Mucosa of stomach (tissue), 1 donor: ENCODE data around the gene MYO15B.

ENCODE experiments used
- H3K27me3 ChIP-seq: one replicate; pipeline ENCODE4 v1.7.0; 2013; ENCODE audit warnings: mild to moderate bottlenecking, low read length; ENCODE audit not compliant: control insufficient read depth, insufficient read depth
- H3K36me3 ChIP-seq: one replicate; pipeline ENCODE4 v1.7.0; 2013; ENCODE audit warnings: low read length; ENCODE audit not compliant: control insufficient read depth, insufficient read depth
- H3K4me1 ChIP-seq: one replicate; pipeline ENCODE4 v1.7.0; 2013; ENCODE audit warnings: mild to moderate bottlenecking, low read length; ENCODE audit not compliant: control insufficient read depth, insufficient read depth
- H3K4me3 ChIP-seq: one replicate; pipeline ENCODE4 v1.7.0; 2013; ENCODE audit warnings: low read length
- H3K9ac ChIP-seq: one replicate; pipeline ENCODE4 v1.7.0; 2013; ENCODE audit warnings: mild to moderate bottlenecking, low read length, moderate library complexity
- H3K9me3 ChIP-seq: one replicate; pipeline ENCODE4 v1.7.0; 2013; ENCODE audit warnings: mild to moderate bottlenecking, low read length, moderate library complexity; ENCODE audit not compliant: control insufficient read depth
- donor health status: Pancreatic carcinoma.

MYO15B gene

DNA sequence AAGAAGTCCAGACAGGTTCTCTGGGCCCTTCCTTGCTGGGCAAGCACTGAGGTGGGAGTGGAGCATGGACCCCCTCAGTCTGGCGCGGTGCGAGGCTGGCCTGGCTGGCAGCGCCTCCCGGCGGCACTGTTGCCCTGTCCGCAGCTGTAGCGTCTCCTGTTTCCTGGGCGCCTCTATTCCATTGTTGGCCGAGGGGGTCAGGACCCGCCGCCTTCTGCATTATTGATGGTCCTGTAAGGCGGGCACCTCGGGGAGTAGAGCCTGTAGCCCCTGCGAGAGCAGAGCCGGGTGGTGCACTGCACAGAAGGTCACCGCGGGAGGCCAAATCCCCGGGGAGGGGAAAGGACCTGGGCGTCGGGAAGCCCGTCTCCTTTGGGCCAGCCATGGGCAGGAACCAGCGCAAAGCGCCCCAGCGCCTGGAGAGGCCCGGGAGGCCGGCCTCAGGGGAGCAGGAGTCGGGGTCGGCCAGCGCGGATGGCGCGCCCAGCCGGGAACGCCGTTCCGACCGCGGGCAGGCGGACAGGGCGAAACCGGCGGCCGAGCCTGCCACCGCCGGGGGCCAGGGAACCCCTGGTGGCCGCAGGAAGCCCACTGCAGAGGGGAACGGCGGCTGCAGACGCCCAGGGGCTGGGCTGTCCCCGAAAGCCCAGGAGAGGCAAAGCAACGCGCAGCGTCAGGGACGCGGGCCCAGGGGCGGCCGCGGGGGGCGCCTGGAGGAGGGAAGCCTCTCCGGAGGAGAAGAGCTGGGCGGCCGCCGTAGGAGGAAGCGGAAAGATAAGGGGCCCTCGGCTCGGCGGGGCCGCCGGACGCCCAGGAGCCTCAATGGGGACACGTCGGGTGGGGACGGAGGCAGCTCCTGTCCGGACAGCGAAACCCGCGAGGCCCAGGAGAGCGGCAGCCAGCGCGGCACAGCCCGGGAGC lies at the start of gene MYO15B:
Gene MYO15B, plus strand, starts transcription at position 126 of the 921 bp plus-strand sequence. Its CDS starts 258 bp downstream, at position 384.
- peaks cover 26% of the 10 kb centered on the region for H3K4me1 ChIP-seq
- H3K27me3 ChIP-seq: peaks cover 6% of the 10 kb centered on the region
- H3K4me3 ChIP-seq: peak within 1 kb of the TSS; percentile 31
- H3K9ac ChIP-seq: peak within 1 kb of the TSS; percentile 68
- no peaks in the 10 kb centered on the region for H3K9me3 ChIP-seq
- H3K36me3 ChIP-seq: no peaks in the 10 kb centered on the region

DNA sequence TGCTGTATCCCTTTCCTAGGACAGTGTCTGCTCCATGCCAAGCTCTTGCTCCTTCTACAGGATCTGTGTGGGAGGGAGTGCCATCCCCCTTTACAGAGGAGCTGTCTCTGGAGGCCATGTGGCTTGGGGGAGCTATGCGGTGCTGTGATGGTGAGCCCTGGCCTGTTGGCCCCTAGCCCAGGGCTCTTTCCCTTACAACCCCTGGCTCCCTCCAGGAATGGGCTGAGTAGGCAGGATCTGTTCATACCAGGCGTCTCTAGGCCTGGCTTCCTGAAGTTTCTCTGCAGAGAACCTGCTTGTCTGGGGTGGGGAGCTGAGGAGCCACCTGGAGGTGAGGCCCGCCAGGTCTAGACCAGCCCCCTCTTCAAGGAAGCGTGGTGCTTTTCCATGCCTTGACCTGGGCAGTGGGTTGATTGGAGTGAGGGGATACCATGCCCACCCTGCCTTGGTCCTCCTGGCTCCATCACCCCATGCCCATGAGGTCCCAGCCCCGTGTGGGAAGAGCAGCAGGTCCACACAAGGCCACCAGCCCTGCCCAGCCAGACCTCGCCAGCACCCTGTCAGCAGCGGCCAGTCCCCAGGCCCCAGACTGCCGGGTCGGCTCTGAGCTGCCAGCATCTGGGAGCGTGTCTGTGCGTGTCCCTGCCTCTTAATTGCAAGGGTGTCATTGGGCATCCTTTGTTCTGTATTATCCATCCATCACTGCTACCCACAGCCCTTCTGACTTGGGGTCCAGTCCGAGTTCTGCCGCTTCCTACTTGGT lies 47.5 kb upstream of the MYO15B start:
- no peaks in the 10 kb centered on the region for H3K9me3 ChIP-seq
- H3K36me3 ChIP-seq: no peaks in the 10 kb centered on the region
- H3K4me3 ChIP-seq: no peak overlapping the region
- H3K27me3 ChIP-seq: no peaks in the 10 kb centered on the region
- peaks cover 89% of the 10 kb centered on the region for H3K4me1 ChIP-seq
- peak overlapping the region; percentile 2 for H3K9ac ChIP-seq

DNA sequence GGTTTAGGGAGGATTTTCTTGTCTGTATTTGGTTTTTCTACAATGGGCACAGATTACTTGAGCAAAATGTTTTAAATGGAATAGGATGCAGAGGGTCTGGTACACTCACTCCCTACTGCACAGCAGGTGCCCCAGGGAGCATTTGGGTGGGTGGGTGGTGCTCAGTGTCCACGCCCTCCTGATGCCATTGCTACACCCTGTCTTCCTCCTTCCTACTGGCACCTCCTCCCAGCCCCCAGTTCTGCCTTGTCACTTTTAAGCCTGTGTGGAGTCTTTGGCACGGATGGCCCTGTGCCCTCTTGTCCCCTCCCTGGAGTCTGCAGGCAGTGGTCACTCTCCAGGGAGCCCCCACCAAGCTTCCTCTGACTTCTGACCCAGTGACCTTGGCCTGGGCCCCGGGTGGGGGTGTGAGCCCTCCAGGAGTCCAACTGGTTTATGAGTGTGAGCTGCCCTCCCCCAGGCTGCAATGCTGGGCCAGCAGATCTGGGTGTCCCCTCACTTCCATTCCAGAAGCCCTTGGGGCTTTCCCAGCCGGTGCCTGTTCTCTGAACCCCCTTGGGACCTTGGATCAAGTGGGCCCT lies 46.6 kb upstream of the MYO15B start:
- H3K4me1 ChIP-seq: peaks cover 89% of the 10 kb centered on the region
- H3K9ac ChIP-seq: peak overlapping the region; percentile 32
- no peaks in the 10 kb centered on the region for H3K27me3 ChIP-seq
- no peaks in the 10 kb centered on the region for H3K9me3 ChIP-seq
- no peak overlapping the region for H3K4me3 ChIP-seq
- H3K36me3 ChIP-seq: no peaks in the 10 kb centered on the region

DNA sequence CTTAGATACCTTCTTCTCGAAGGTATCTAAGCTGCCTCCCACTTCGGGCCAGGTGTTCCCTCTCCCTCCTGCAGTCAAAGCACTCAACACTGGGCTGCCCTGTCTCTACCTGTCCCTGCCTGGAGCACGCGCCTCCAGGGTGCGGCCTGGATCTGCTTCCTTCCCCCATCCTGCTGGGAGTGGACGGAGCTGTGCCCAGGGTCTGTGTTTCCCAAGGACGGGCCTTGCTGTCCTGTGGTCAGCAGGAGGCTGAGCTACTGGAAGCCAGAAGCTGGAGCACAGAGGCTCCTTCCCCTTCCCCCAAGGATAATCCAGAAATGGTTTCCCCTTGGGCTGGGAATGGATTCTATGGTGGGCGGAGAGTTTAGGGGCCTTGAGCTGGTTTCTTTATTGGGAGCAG lies 45.4 kb upstream of the MYO15B start:
- H3K9me3 ChIP-seq: no peaks in the 10 kb centered on the region
- no peak overlapping the region for H3K4me3 ChIP-seq
- peaks cover 6% of the 10 kb centered on the region for H3K36me3 ChIP-seq
- H3K9ac ChIP-seq: peak overlapping the region; percentile 41
- H3K4me1 ChIP-seq: peaks cover 86% of the 10 kb centered on the region
- H3K27me3 ChIP-seq: no peaks in the 10 kb centered on the region

DNA sequence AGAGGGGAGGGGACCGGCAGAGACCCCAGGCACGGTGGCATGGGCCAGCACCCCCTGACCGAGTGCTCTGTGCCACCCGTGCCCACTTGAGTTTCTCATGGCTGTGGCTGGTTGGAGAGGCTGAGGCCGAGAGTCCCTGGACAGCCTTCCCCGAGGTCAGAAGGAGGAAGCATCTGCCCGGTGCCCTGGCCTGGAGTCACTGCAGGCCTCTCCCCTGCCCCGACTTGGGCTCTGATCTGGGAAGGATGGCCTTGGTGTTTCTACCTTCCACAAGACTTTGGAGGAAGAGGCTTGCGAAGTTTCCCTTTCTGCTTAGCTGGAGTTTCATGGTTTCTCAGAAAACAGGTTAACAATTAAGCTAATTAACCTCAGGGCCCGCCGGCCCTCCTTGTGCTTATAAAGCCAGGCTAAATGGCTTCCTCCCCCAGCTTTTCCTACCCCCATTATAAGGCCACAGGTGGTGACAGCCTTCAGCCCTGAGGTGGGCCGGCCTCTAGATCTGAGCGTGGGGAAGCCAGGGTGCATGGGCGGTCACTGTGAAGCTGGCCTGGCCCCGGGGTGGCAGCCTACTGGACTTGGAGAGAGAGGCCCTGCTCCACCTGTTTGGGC lies 44.8 kb upstream of the MYO15B start:
- Histone ChIP-seq H3K27me3 (no peaks in the 10 kb centered on the region), H3K9ac (peak overlapping the region; percentile 41), H3K4me1 (peaks cover 87% of the 10 kb centered on the region), H3K4me3 (no peak overlapping the region), H3K9me3 (no peaks in the 10 kb centered on the region), H3K36me3 (peaks cover 7% of the 10 kb centered on the region)

DNA sequence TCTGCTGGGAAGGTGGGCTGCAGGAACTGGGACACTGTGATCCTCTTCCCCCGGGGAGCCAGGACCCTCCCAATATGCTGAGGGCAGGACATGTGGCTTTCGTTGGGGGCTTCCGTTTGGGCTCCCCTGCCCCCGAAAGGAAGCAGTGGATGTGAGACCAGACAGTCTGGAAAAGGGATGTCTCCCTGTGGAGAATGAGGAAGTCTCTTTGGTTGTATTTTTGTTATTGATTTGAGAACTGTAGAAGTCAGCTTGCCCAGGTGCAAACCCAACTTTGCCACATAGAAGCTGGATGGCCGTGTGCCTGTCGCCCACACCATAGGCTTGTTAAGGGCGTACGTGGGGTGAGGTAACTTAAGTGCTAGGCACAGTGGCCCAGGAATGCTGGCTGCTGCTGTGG lies 43.4 kb upstream of the MYO15B start:
- no peak overlapping the region for H3K9ac ChIP-seq
- H3K4me3 ChIP-seq: no peak overlapping the region
- no peaks in the 10 kb centered on the region for H3K9me3 ChIP-seq
- peaks cover 7% of the 10 kb centered on the region for H3K36me3 ChIP-seq
- H3K4me1 ChIP-seq: peaks cover 92% of the 10 kb centered on the region
- H3K27me3 ChIP-seq: no peaks in the 10 kb centered on the region

DNA sequence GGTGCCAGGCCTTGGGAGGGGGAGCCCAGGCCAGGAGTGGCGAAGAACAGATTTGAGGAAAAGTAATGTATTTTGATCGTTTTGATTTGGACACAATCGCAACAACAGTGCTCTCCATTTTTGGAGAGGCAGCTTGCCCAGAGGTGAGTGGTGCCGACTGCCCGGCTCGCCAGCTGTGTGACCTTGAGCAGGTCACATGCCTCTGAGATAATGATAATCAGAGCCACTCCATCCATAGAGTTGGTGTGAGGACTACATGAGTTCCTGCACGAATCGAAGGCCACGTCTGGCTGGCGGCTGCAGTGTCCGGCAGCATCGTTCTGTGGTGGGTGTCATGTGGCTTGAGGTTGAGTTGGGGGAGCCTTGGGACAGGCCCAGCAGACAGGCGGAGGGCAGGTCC lies 41.4 kb upstream of the MYO15B start:
- H3K9ac ChIP-seq: no peak overlapping the region
- H3K36me3 ChIP-seq: peaks cover 7% of the 10 kb centered on the region
- no peak overlapping the region for H3K4me3 ChIP-seq
- no peaks in the 10 kb centered on the region for H3K9me3 ChIP-seq
- H3K27me3 ChIP-seq: no peaks in the 10 kb centered on the region
- peaks cover 92% of the 10 kb centered on the region for H3K4me1 ChIP-seq

DNA sequence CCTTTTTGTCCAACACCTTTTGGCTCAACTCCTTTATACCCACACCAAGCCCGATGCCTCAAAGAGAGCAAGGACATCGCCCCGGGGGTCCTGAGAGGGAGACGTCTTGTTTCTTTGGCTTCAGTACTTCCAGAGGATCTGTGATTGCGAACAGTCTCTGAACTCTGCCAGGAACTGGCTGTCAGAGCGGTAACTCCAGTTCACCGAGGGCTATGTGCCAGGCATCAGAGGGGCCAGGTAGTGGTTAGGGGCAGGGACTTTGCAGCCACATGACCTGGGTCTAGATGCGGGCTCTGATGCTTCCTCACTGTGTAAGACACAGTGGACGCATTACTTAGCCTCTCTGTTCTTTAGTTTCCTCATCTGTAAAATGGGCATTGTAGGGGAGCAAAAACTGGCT lies 40.5 kb upstream of the MYO15B start:
- H3K9me3 ChIP-seq: no peaks in the 10 kb centered on the region
- H3K27me3 ChIP-seq: no peaks in the 10 kb centered on the region
- no peak overlapping the region for H3K4me3 ChIP-seq
- no peak overlapping the region for H3K9ac ChIP-seq
- H3K36me3 ChIP-seq: peaks cover 7% of the 10 kb centered on the region
- H3K4me1 ChIP-seq: peaks cover 90% of the 10 kb centered on the region

DNA sequence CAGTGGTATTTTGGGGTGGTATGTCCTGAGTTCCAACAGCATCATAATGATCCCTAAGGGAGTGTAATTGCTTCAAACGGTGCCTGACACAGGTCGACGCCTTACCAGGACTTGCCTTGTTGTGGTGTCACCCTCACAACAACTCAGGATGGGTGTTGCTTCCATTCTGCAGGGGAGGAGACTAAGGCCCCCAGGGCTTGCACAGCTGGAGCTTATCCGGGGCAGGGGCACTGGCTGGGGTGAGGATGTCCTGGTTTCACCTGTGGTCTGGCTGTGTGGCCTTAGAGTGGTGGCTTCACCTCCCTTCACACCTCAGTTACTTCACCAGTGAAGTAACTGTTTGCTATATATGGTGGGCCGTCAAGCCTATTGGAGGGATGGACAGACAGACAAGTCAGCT lies 38.8 kb upstream of the MYO15B start:
- Histone ChIP-seq H3K9me3 (no peaks in the 10 kb centered on the region), H3K9ac (peak overlapping the region; percentile 24), H3K4me3 (no peak overlapping the region), H3K36me3 (peaks cover 7% of the 10 kb centered on the region), H3K27me3 (no peaks in the 10 kb centered on the region), H3K4me1 (peaks cover 79% of the 10 kb centered on the region)

DNA sequence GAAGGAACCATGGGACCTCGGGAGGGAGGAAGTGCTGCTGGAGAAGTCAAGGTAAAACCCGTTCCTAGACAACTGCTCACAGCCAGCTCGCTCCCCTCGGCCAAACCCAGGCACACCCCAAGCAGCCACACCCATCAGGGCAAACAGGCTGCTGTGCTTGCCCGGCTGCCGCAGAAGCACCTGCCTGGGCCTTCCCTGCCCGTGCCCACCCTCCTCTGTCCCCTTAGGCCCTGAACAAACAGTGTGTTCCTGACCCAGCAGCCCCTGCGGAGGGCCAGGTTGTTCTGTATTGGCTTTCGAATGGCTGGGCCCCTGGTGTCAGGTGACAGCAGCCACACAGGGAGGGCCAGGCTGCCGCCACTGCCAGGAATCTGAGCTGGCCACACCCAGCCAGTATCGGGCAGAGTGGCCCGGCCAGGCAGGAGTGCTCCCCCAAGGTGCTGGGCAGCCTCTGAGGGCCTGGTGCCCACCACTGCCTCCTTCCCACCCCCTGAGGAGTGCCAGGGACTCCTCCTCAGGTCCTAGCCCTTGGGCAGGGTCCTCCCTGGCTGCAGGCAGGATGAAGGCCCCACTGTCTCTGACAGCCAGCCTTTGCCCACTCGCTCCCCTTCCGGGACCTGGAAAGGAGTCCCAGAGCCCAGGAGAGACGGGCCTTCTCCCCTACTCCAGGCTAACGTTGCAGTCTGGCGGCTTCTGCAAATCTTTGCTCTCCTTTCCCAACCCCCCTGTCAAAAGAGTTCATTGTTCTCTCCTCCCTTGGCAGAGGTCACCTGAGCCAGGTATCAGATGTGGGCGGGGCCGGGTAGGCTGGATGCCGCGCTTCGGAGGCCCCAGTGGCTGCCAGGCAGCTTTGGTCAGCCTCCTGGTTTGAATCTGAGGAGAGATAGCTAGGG lies 38.1 kb upstream of the MYO15B start:
- H3K4me3 ChIP-seq: peak overlapping the region; percentile 50
- peaks cover 72% of the 10 kb centered on the region for H3K4me1 ChIP-seq
- no peaks in the 10 kb centered on the region for H3K27me3 ChIP-seq
- H3K9ac ChIP-seq: peak overlapping the region; percentile 92
- H3K9me3 ChIP-seq: no peaks in the 10 kb centered on the region
- H3K36me3 ChIP-seq: peaks cover 7% of the 10 kb centered on the region

DNA sequence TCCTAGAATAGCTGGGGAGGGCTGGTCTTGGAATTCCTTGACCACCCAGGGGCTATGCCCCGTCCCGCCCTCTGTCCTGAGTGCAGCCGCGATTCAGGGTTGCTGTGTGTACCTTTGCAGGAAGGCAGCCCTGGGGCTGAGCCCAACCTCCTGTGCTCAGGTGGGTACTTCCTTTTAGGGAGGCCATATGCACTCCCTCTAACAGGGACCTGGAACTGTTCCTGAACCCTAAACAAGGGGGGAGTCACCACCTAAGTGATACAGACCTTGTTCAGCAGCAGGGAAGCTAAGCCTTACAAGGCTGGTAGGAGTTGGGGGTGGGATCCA lies 37.5 kb upstream of the MYO15B start:
- Histone ChIP-seq H3K9ac (peak overlapping the region; percentile 92), H3K9me3 (no peaks in the 10 kb centered on the region), H3K36me3 (peaks cover 7% of the 10 kb centered on the region), H3K4me1 (peaks cover 67% of the 10 kb centered on the region), H3K27me3 (no peaks in the 10 kb centered on the region), H3K4me3 (peak overlapping the region; percentile 50)
